ENCODE data around the gene ZNF561. TPM values are rescaled to one million over a fixed set of nuclear protein-coding genes. Genes with fewer than 3 reads are reported as not detected.

Gene ZNF561
- total RNA-seq (2022; extraction: Qiagen RNA extraction) = 7.5 to 17.1 TPM (median 8.7 TPM) in 5 replicates

DNA sequence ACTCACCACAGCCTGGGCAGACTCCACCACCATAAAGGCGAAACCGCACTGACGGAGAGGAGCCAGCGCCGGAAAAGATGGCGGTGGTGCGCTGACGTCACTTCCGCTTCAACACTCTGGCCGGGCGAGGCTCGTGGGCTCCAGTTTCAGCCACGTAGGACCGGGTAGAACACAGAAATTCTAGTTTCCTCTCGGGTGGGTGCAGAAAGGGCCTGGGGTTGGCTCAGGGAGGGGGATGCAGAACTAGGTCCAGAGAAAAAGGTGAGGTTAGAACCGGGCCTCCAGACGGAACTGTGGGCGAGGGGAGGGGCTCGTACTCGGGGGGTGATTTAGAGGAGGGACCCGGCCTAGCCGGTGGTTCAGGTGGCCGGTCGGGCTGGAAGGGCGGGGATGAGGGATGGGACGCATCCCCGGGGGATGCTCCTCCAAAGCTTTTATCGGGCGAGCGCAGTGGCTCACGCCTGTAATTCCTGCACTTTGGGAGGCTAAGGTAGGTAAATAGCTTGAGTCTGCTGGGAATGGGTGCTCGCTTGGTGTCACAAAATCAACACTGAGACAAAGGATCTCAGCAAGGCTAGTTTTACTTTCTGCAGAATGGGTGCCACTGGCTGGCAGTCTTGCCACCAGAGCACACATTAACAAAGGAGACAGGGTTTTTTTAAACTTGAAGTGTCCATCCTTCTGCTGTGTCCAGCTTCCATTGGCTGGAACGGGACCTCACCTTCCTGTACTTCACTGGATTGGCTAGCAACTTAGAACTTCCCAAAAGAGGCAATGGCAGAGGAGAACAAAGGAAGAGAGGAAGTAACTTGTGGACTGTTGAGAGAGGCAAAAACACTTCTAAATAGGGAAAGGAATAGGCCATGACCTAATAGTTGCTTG lies at the start of gene ZNF561:
Gene ZNF561, minus strand, starts transcription at position 77 of the 882 bp plus-strand sequence. CDS start 1,776 bp downstream, outside the sequence.

DNA sequence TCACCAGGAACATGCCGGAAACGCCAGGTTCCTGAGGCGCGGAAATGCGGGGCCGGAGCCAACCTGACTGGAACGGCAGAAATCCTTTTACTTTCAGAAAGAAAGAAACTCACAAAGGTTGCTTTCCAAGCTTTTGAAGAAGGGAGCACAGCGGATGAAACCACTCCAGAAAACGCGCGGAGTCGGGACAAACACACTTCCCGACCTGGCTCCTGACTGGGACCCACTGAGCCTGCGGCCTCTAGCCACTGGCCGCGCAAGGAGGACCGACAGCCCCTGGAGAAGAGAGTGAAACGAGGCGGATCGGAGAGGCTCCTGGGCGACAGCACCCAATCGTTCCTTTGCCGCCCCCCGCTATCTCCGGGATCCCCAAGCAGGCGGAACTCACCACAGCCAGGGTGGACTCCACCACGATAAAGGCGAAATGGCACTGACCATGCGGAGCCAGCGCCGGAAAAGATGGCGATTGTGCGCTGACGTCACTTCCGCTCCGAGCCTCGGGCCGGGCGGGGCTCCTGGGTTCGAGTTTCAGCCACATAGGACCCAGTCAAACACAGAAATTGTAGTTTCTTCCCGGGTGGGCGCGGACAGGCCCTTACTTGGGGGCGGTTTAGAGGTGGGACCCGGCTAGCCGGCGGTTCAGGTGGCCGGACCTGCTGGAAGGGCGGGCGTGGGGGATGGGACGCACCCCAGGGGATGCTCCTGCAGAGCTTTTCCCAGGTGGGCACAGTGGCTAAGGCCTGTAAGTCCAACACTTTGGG lies 36.8 kb downstream of the ZNF561 start, which contains the start of gene ZNF121:
Gene ZNF121, minus strand, starts transcription at position 432 of the 761 bp plus-strand sequence. CDS start 16,407 bp downstream, outside the sequence.

Other genes starting within 250 kb of the ZNF561 start
- 2.9 to 4.4 TPM (median 3.4 TPM) in 5 replicates for gene ZNF266, start 185.7 kb downstream of the ZNF561 start, total RNA-seq (2022; extraction: Qiagen RNA extraction)
- not detected in 5 replicates for gene ZNF560, start 122.6 kb downstream of the ZNF561 start, total RNA-seq (2022; extraction: Qiagen RNA extraction)
- 0.56 to 1.4 TPM (median 0.99 TPM) in 5 replicates for gene ZNF426, start 82.6 kb downstream of the ZNF561 start, total RNA-seq (2022; extraction: Qiagen RNA extraction)
- gene ZNF121, start 36.7 kb downstream of the ZNF561 start, total RNA-seq (2022; extraction: Qiagen RNA extraction) = 3.0 to 4.5 TPM (median 3.0 TPM) in 5 replicates
- gene ZNF562, start 53.9 kb upstream of the ZNF561 start, total RNA-seq (2022; extraction: Qiagen RNA extraction) = 5.2 to 9.3 TPM (median 5.9 TPM) in 5 replicates
- 1.1 to 1.5 TPM (median 1.3 TPM) in 5 replicates for gene ZNF846, start 147.5 kb upstream of the ZNF561 start, total RNA-seq (2022; extraction: Qiagen RNA extraction)
- gene FBXL12, start 197.8 kb upstream of the ZNF561 start, total RNA-seq (2022; extraction: Qiagen RNA extraction) = 13.5 to 14.4 TPM (median 14.1 TPM) in 5 replicates
- 389 to 450 TPM (median 420 TPM) in 5 replicates for gene UBL5, start 206.7 kb upstream of the ZNF561 start, total RNA-seq (2022; extraction: Qiagen RNA extraction)
- 56.2 to 80.8 TPM (median 76.5 TPM) in 5 replicates for gene PIN1, start 214.1 kb upstream of the ZNF561 start, total RNA-seq (2022; extraction: Qiagen RNA extraction)

All from A549 treated with Hydrocortisone at 1 μM for 4 hours (cell line).